GM19463 (cell line): ENCODE measurements around the gene PHF3.
A peak's percentile ranks its signal among the peaks of the same experiment; 100 is the strongest.

Source experiments
- ATAC-seq: cut with Tn5 transposase; IDR thresholded peaks from one replicate; pipeline ENCODE4 v1.9.1; 2021; ENCODE audit warnings: mild to moderate bottlenecking, moderate library complexity; ENCODE audit not compliant: unreplicated experiment

The PHF3 gene

DNA sequence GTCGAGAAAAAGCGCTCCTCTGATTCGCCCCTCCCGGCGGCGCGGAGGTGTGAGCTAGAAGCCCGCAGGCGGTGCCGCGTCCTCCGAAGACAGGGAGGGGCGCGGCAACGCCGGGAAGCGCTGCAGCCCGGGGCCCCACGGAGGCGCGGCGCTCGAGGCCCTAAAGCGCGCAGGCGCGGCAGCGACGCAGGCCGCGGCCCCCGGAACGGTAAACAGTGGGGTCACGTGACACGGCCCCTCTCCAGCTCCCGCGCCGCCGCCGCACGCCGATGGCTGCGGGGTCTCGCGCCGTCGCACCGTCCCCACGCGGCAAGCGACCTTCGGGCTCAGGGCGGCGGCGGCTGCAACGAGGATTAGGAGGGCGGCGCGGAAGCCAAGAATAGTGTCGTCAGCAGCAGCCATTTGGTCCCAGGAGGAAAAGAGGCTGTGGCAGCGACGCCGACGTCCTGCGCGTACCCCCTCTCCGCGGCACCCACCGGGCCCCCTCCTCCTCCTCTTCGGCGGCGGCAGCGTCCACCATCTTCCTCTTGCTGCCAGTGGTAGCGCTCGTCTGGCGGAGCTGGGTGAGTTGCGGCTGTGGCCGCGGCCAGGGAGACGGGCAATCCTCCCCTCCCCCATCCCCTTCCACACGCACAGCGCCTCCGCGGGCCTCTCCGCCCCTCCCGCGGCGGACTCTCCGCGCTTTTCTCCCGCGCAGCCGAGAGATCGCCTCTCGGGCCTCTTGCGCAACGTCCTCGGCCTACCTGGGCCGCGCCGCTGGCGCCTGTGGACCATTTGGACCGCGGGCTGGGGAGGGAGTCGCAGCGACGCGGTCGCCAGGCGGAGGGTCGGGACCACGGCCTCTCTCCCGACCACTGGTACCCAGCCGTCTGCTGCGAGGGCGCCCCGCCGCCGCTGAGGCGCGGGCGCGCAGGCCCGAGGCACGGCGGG, at the start of gene PHF3:
Gene PHF3 (plus strand): TSS at position 215 of the 930 bp plus-strand sequence. CDS start 10,750 bp downstream, outside the sequence.
- ATAC-seq, result peak; percentile 83

- no peak for ATAC-seq
Measured at GRCh38 chr6:63589952-63590411, 45.6 kb upstream of the PHF3 start.

DNA sequence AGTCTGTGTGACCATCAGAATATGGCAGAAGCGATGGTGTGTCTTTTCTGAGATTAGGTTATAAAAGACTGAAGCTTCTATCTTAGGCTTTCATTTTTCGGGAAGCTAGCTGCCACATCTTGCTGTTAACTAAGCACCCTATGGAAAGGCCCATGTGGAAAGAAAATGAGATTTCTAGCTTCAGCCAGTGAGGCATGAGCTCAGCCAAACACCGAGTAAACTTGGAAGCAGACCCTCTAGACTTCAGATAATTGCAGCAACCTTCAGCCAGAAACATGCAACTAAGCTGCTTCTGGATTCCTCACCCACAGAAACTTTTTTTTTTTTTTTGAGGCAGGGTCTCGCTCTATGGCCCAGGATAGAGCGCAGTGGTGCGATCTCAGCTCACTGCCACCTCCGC, 42.7 kb upstream of the PHF3 start:
- no peak for ATAC-seq

DNA sequence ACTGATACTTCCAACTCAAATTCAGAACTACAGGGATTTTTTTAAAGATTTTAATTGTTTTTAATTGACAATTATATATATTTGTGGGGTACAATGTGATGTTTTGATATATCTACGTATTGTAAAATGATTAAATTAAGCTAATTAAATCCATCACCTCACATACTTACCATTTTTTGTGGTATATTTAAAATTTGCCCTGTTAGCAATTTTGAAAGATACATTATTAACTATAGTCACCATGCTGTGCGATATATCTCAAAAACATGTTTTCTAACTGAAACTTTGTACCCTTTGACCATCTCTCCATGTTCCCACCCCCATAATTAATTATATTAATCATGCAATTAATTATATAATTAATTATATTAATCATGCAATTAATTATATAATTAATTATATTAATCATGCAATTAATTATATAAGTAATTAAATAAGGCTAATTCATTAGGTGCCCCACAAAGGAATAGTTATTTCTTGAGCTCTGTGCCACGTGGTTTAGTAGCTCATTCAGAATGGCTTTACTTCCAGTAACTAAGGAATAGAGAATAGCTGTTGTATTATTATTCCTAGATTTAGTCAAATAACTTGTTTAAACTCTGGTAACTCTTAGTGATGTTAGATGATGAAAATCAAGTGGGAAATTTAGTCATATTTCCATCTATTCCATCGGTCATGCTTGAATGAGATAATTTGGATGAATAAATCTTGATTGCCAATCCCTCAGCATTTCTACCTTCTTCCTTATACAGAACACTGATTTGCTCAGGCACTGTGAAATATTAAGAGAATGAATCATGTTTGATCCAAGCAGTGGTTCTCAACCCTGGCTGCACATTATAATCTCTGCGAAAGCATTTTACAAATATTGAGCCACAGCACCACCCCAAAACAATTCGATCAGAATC, 38.2 kb upstream of the PHF3 start:
- ATAC-seq, result no peak

GRCh38 chr6:63598049-63599036, 37.3 kb upstream of the PHF3 start:
- peak; percentile 100 for ATAC-seq

- ATAC-seq, result no peak
Measured at GRCh38 chr6:63599243-63599642, 36.4 kb upstream of the PHF3 start.

GRCh38 chr6:63600136-63600535, 35.5 kb upstream of the PHF3 start:
- no peak for ATAC-seq

DNA sequence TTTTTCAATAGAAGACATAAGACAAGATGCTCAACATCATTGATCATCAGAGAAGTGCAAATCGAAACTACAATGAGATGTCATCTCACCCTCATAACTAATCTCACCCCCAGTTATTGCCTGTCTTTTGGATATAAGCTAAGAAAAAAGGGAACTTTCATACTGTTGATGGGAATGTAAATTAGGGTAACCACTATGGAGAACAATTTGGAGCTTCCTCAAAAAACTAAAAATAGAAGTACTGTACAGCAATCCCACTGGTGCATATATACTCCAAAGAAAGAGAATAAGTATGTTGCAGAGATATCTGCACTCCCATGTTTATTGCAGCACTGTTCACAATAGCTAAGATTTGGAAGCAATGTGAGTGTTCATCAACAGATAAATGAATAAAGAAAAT, 26.4 kb upstream of the PHF3 start:
- ATAC-seq, result no peak

GRCh38 chr6:63610944-63611343, 24.7 kb upstream of the PHF3 start:
- ATAC-seq, result peak; percentile 61

- no peak for ATAC-seq
Measured at GRCh38 chr6:63611560-63611959, 24.0 kb upstream of the PHF3 start.

GRCh38 chr6:63615590-63615989, 20.0 kb upstream of the PHF3 start:
- no peak for ATAC-seq

GRCh38 chr6:63624091-63624490, 11.5 kb upstream of the PHF3 start:
- no peak for ATAC-seq

GRCh38 chr6:63630466-63630865, 5.1 kb upstream of the PHF3 start:
- ATAC-seq, result no peak

GRCh38 chr6:63634630-63635029, 972 bp upstream of the PHF3 start:
- no peak for ATAC-seq

DNA sequence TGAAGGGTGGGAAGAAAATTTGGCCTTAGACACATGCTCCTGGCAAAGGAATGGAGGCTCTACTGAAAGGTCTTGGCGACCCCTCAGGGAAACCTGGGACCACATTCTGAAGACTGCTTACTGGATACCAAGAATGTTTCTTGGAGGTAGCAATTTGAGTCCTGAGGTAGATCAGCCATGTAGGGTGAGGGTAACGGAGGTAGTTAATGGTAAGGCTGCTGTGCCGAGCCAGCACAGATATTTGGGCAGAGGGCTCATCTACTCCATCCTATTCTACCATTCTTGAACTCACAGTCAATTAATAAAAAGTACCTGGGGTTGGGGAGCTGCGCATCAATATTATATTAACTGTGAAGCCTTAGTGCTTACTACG, 401 bp upstream of the PHF3 start:
- no peak for ATAC-seq

GRCh38 chr6:63636518-63637021, 968 bp downstream of the PHF3 start:
- ATAC-seq, result peak; percentile 2

- no peak for ATAC-seq
Measured at GRCh38 chr6:63637865-63638445, 2.4 kb downstream of the PHF3 start.

GRCh38 chr6:63640062-63640461, 4.5 kb downstream of the PHF3 start:
- ATAC-seq, result no peak

GRCh38 chr6:63643862-63644261, 8.3 kb downstream of the PHF3 start:
- no peak for ATAC-seq
